ENCODE data around the gene BRD2.
A peak's percentile ranks its signal among the peaks of the same experiment; 100 is the strongest.

The BRD2 gene

GRCh38 chr6:32950010-32950409 is 18.4 kb upstream of the BRD2 start:
- no peak for DNase-seq

- no peak for DNase-seq
These were observed 17.9 kb upstream of the BRD2 start for GRCh38 chr6:32950449-32950848.

GRCh38 chr6:32952817-32953739 is 15.3 kb upstream of the BRD2 start, which contains the start of gene HLA-DMA:
Gene HLA-DMA (minus strand): TSS chr6:32953097. CDS start chr6:32953036, 61 bp downstream.
- peak; percentile 78 to 83 for DNase-seq

GRCh38 chr6:32953775-32954174 is 14.6 kb upstream of the BRD2 start:
- no peak for DNase-seq

- DNase-seq: no peak
These were observed 14.1 kb upstream of the BRD2 start for GRCh38 chr6:32954267-32954666.

- peak in 1 of 2 experiments; percentile 48 for DNase-seq
These were observed 13.2 kb upstream of the BRD2 start for GRCh38 chr6:32954986-32955802.

GRCh38 chr6:32956176-32956575 is 12.2 kb upstream of the BRD2 start:
- DNase-seq: no peak

- no peak for DNase-seq
These were observed 7.8 kb upstream of the BRD2 start for GRCh38 chr6:32960563-32960962.

GRCh38 chr6:32962213-32962826 is 6.1 kb upstream of the BRD2 start:
- no peak for DNase-seq

GRCh38 chr6:32963866-32964265 is 4.5 kb upstream of the BRD2 start:
- DNase-seq: no peak

GRCh38 chr6:32964776-32965175 is 3.6 kb upstream of the BRD2 start:
- DNase-seq: no peak

- DNase-seq: peak in 1 of 2 experiments; percentile 39
These were observed 973 bp upstream of the BRD2 start for GRCh38 chr6:32967151-32968091.

GRCh38 chr6:32968867-32969684 is 682 bp downstream of the BRD2 start:
- peak; percentile 83 for DNase-seq

- DNase-seq: peak; percentile 88 to 90
These were observed 1.5 kb downstream of the BRD2 start for GRCh38 chr6:32969685-32970412.

- peak; percentile 90 to 91 for DNase-seq
These were observed 2.2 kb downstream of the BRD2 start for GRCh38 chr6:32970413-32971241.

- no peak for DNase-seq
These were observed 2.8 kb downstream of the BRD2 start for GRCh38 chr6:32971242-32971580.

GRCh38 chr6:32971581-32972352 is 3.4 kb downstream of the BRD2 start:
- DNase-seq: peak; percentile 99 to 100

- DNase-seq: no peak
These were observed 4.2 kb downstream of the BRD2 start for GRCh38 chr6:32972353-32973143.

Measured in activated T-cell treated with anti-CD3 and anti-CD28 coated beads, Interleukin-2, amount 50 U/mL, for 48 hours (primary cell).